ENCODE results near the gene TRPM7. TPM values are rescaled to one million over a fixed set of nuclear protein-coding genes. Genes with fewer than 3 reads are reported as not detected.

The TRPM7 gene
- total RNA-seq = 10 to 100 TPM; 31.3 to 63.8 (median 41.9) TPM

- H3K4me3 ChIP-seq (ENCODE audit: low read depth, poor library complexity, severe bottlenecking) = peak within 1 kb of the TSS; percentile 91
- peak; percentile 82 to 97 for DNase-seq (ENCODE audit: low spot score in 2 of 2)
- TF ChIP-seq POLR2A (IDR thresholded peaks at IDR 0.05) (peak in 1 of 2 donors; percentile 38), CTCF (IDR thresholded peaks at IDR 0.05) (no peak)
- intact Hi-C loops (cut with DNase I; ENCODE audit: low total_unique reads) = no loop called here
- WGBS, 2 donors = 0% methylated on average over 59 to 66 of the region's 80 CpGs
Measured at GRCh38 chr15:50686469-50687301, at the start of gene TRPM7. TSS of gene TRPM7 (minus strand) at chr15:50686797. CDS start at chr15:50686533, 264 bp downstream.

GRCh38 chr15:50735156-50735555 lies 48.6 kb upstream of the TRPM7 start:
- H3K4me3 ChIP-seq (ENCODE audit: low read depth, poor library complexity, severe bottlenecking) = no peak overlapping the region
- no peak for DNase-seq (ENCODE audit: low spot score in 2 of 2)
- intact Hi-C loops (cut with DNase I; ENCODE audit: low total_unique reads) = loop anchor here (5.0 kb wide), 1 partner anchor 1528 kb away; no protein-coding TSS in a partner anchor
- TF ChIP-seq POLR2A (IDR thresholded peaks at IDR 0.05) (no peak), CTCF (IDR thresholded peaks at IDR 0.05) (no peak)
- WGBS, 2 donors = 78 to 84% methylated on average over 4 of the region's 4 CpGs

GRCh38 chr15:50726315-50726714 lies 39.7 kb upstream of the TRPM7 start:
- no peak for DNase-seq (ENCODE audit: low spot score in 2 of 2)
- no peak overlapping the region for H3K4me3 ChIP-seq (ENCODE audit: low read depth, poor library complexity, severe bottlenecking)
- 92 to 98% methylated on average over 1 of the region's 1 CpG for WGBS, 2 donors
- TF ChIP-seq CTCF (IDR thresholded peaks at IDR 0.05) (no peak), POLR2A (IDR thresholded peaks at IDR 0.05) (no peak)
- intact Hi-C loops (cut with DNase I; ENCODE audit: low total_unique reads) = no loop called here

DNA sequence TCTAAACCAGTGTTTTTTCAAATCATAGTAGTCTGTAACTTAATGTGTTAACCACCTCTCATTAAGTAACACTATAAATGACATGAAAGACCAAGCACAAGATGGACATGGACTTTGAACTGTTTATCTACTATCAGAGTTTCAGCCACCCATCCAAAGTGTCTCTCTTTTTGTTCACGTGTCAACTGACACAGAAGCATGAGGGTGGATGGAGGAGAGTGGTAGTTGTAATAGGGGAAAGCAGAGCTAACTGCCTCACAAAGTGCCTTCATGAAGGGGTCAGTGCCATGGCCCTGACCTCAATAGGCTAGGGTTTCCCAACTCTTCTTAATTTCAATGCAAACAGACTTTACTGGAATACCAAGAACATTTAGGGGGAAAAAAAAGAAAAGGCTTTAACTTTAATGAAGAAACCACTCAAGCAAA lies 32.1 kb upstream of the TRPM7 start:
- 91 to 96% methylated on average over 1 of the region's 1 CpG for WGBS, 2 donors
- TF ChIP-seq CTCF (IDR thresholded peaks at IDR 0.05) = no peak
- no peak for TF ChIP-seq POLR2A (IDR thresholded peaks at IDR 0.05)
- intact Hi-C loops (cut with DNase I; ENCODE audit: low total_unique reads) = no loop called here

GRCh38 chr15:50712018-50712417 lies 25.4 kb upstream of the TRPM7 start:
- WGBS, 2 donors = 96 to 98% methylated on average over 3 of the region's 3 CpGs
- intact Hi-C loops (cut with DNase I; ENCODE audit: low total_unique reads) = no loop called here

More for the DNA sequence above, 32.1 kb upstream of the TRPM7 start:
- no peak for DNase-seq (ENCODE audit: low spot score in 2 of 2)
- H3K4me3 ChIP-seq (ENCODE audit: low read depth, poor library complexity, severe bottlenecking) = no peak overlapping the region

More at GRCh38 chr15:50712018-50712417, 25.4 kb upstream of the TRPM7 start:
- no peak for DNase-seq (ENCODE audit: low spot score in 2 of 2)
- H3K4me3 ChIP-seq (ENCODE audit: low read depth, poor library complexity, severe bottlenecking) = no peak overlapping the region
- no peak for TF ChIP-seq CTCF (IDR thresholded peaks at IDR 0.05)
- no peak for TF ChIP-seq POLR2A (IDR thresholded peaks at IDR 0.05)

Data from lower leg skin (tissue), 4 donors.